Astrocyte (in vitro differentiated cells and primary cell): Measurements from ENCODE around the gene TGFBI.

ENCODE experiments used
- EZH2 ChIP-seq: IDR thresholded peaks from 2 replicates; pipeline ENCODE4 v1.6.1; 2012; ENCODE audit warnings: mild to moderate bottlenecking, low read length, inconsistent platforms; ENCODE audit not compliant: insufficient read depth
- TF ChIP-seq, protein P1 (sequence below): IDR thresholded peaks from 2 replicates; pipeline ENCODE4 v1.5.1; 2011; ENCODE audit warnings: low read depth, mild to moderate bottlenecking, inconsistent platforms, low read length, moderate library complexity; ENCODE audit not compliant: insufficient read depth

DNA sequence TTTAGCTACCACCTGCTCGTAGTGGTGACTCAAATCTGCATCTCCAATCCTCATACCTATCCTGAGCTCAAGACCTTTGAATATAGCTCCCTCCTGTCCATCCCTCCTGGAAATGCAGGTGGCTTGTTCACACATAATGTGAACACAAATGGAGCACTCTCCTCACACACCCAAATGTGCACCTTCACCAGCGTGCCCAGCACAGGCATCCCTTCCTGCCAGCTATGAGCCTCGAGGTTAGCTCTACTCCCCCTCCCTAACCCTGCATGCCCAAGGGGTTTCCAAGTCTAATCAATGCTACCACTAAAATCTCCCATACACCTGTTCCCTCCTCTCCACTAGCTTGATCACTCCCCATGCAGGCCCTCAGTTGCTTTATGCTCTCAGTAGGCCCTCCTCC is 2.2 kb upstream of the TGFBI start:
- no peak for TF ChIP-seq EZH2
- TF ChIP-seq, protein P1, sequence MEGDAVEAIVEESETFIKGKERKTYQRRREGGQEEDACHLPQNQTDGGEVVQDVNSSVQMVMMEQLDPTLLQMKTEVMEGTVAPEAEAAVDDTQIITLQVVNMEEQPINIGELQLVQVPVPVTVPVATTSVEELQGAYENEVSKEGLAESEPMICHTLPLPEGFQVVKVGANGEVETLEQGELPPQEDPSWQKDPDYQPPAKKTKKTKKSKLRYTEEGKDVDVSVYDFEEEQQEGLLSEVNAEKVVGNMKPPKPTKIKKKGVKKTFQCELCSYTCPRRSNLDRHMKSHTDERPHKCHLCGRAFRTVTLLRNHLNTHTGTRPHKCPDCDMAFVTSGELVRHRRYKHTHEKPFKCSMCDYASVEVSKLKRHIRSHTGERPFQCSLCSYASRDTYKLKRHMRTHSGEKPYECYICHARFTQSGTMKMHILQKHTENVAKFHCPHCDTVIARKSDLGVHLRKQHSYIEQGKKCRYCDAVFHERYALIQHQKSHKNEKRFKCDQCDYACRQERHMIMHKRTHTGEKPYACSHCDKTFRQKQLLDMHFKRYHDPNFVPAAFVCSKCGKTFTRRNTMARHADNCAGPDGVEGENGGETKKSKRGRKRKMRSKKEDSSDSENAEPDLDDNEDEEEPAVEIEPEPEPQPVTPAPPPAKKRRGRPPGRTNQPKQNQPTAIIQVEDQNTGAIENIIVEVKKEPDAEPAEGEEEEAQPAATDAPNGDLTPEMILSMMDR, result no peak
